Measurements from ENCODE around the gene WASF1. TPM values are rescaled to one million over a fixed set of nuclear protein-coding genes. Genes with fewer than 3 reads are reported as not detected.

The WASF1 gene
- polyA plus RNA-seq, 2 of the 4 experiments (the other 2 are of a cell fraction): 12.8 to 21.0 TPM

DNA sequence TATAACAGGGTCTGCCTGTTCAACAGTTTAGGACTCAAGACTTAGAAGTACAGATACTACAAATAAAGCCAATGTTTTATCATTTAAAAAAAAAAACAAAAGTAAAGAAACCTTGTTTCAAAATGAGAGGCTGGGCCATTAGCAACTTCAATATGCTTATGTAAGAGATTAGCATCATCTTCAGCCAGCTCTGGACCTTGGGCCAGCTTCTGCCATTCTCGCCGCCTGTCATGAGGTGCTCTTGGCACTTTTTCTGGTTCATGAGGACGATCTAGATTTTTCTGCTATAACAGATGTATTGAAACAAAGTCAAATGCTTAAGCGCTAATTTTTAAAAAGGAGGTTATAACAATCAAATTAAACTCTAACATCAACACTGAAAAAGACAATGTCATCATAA lies 74.2 kb downstream of the WASF1 start (continued):
- TF ChIP-seq, protein P1, sequence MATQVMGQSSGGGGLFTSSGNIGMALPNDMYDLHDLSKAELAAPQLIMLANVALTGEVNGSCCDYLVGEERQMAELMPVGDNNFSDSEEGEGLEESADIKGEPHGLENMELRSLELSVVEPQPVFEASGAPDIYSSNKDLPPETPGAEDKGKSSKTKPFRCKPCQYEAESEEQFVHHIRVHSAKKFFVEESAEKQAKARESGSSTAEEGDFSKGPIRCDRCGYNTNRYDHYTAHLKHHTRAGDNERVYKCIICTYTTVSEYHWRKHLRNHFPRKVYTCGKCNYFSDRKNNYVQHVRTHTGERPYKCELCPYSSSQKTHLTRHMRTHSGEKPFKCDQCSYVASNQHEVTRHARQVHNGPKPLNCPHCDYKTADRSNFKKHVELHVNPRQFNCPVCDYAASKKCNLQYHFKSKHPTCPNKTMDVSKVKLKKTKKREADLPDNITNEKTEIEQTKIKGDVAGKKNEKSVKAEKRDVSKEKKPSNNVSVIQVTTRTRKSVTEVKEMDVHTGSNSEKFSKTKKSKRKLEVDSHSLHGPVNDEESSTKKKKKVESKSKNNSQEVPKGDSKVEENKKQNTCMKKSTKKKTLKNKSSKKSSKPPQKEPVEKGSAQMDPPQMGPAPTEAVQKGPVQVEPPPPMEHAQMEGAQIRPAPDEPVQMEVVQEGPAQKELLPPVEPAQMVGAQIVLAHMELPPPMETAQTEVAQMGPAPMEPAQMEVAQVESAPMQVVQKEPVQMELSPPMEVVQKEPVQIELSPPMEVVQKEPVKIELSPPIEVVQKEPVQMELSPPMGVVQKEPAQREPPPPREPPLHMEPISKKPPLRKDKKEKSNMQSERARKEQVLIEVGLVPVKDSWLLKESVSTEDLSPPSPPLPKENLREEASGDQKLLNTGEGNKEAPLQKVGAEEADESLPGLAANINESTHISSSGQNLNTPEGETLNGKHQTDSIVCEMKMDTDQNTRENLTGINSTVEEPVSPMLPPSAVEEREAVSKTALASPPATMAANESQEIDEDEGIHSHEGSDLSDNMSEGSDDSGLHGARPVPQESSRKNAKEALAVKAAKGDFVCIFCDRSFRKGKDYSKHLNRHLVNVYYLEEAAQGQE (IDR thresholded peaks at IDR 0.05): no peak

DNA sequence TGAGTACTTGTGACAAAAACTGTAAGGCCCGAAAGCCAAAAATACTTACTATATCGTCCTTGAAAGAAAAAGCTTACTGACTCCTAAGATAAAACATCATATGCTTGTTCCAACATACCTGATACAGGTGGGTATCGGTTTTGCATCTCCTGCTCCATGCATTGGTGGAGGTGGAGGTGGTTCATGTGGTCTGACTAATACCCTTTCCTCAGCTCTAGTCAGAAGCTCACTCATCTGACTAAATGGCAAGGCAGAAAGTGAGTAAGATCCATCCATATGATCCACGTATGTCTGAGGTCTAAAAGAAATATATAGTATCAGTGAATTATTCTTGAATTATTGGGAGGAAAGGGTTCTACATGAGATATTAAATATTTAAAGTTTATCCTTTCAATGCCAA lies 76.2 kb downstream of the WASF1 start:
- H3K9me3 ChIP-seq: no peaks in the 10 kb centered on the region
- H3K4me1 ChIP-seq: no peaks in the 10 kb centered on the region
- no peak overlapping the region for H3K4me3 ChIP-seq
- DNase-seq (ENCODE audit: low read depth in 1 of 2, low spot score in 1 of 2) (no peak), ATAC-seq (no peak), FAIRE-seq (no peak)
- WGBS (ENCODE audit: missing lambda C conversion rate): 88% methylated on average over 4 of the region's 4 CpGs
- ChIA-PET POLR2A (no interaction called here), CTCF (interaction anchor here (1.3 kb wide), 1 partner anchor 64 kb away, joined by 7 read pairs; no protein-coding TSS in a partner anchor)
- H3K27ac ChIP-seq: no peak overlapping the region
- TF ChIP-seq ZNF302 (CRISPR knock-in tag; IDR thresholded peaks at IDR 0.05) (no peak), MAFK (IDR thresholded peaks at IDR 0.05; ENCODE audit: partially characterized antibody) (no peak), KDM5A (IDR thresholded peaks at IDR 0.05) (no peak), NPAS2 (CRISPR knock-in tag; IDR thresholded peaks at IDR 0.05; ENCODE audit: borderline replicate concordance) (no peak), HEYL (CRISPR knock-in tag; IDR thresholded peaks at IDR 0.05) (no peak), CHD4 (IDR thresholded peaks at IDR 0.05; ENCODE audit: borderline replicate concordance) (no peak), EHF (CRISPR knock-in tag; IDR thresholded peaks at IDR 0.05) (no peak), MAZ (IDR thresholded peaks at IDR 0.05; ENCODE audit: borderline replicate concordance, low read depth, low read length) (no peak), RAD21 (conservative IDR thresholded peaks at IDR 0.05 in 1 of 2, IDR thresholded peaks at IDR 0.05 in 1 of 2) (no peak), HDAC2 (IDR thresholded peaks at IDR 0.05) (no peak), PHF8 (IDR thresholded peaks at IDR 0.05; ENCODE audit: borderline replicate concordance, low read depth) (no peak), ZFP36 (IDR thresholded peaks at IDR 0.05; ENCODE audit: borderline replicate concordance, partially characterized antibody) (no peak)
- no peak overlapping the region for H3K4me2 ChIP-seq

DNA sequence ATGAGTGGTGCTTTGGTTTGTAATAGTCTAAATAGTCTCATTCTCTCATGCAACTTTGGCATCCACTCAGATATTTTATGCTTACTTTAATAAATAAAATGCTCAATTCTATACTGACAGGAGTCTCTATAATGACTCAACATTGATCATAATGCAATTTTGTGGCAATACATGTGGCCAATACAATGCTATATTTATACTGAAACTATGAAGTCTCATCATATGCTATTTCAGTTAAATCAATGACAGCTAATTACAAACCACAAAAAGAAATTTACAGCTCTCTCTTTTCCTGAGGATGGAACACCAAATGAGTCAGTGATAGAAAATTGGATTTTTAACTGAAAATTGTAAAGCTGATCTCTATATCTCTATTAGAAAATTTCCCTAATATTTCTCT lies 77.1 kb downstream of the WASF1 start:
- no peak for FAIRE-seq

More for the DNA sequence above, 77.1 kb downstream of the WASF1 start:
- Histone ChIP-seq H3K4me3 (no peak overlapping the region), H3K9me3 (no peaks in the 10 kb centered on the region), H3K4me2 (no peak overlapping the region), H3K27ac (no peak overlapping the region), H3K4me1 (no peaks in the 10 kb centered on the region)
- CTCF ChIA-PET: no interaction called here
- TF ChIP-seq CBX2 (IDR thresholded peaks at IDR 0.05; ENCODE audit: borderline replicate concordance, low read depth) (no peak), POLR2A (IDR thresholded peaks at IDR 0.05; ENCODE audit: low read length) (no peak), SREBF2 (IDR thresholded peaks at IDR 0.05) (no peak), PHF8 (IDR thresholded peaks at IDR 0.05; ENCODE audit: borderline replicate concordance, low read depth) (no peak), HOXB5 (CRISPR knock-in tag; IDR thresholded peaks at IDR 0.05) (no peak), MAFK (IDR thresholded peaks at IDR 0.05; ENCODE audit: partially characterized antibody) (no peak), HEYL (CRISPR knock-in tag; IDR thresholded peaks at IDR 0.05) (no peak), SMC3 (IDR thresholded peaks at IDR 0.05) (no peak)
- TF ChIP-seq, protein P2, sequence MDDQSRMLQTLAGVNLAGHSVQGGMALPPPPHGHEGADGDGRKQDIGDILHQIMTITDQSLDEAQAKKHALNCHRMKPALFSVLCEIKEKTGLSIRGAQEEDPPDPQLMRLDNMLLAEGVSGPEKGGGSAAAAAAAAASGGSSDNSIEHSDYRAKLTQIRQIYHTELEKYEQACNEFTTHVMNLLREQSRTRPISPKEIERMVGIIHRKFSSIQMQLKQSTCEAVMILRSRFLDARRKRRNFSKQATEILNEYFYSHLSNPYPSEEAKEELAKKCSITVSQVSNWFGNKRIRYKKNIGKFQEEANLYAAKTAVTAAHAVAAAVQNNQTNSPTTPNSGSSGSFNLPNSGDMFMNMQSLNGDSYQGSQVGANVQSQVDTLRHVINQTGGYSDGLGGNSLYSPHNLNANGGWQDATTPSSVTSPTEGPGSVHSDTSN (IDR thresholded peaks at IDR 0.05): no peak
- TF ChIP-seq, protein P1 (IDR thresholded peaks at IDR 0.05): no peak
- TF ChIP-seq, protein P3, sequence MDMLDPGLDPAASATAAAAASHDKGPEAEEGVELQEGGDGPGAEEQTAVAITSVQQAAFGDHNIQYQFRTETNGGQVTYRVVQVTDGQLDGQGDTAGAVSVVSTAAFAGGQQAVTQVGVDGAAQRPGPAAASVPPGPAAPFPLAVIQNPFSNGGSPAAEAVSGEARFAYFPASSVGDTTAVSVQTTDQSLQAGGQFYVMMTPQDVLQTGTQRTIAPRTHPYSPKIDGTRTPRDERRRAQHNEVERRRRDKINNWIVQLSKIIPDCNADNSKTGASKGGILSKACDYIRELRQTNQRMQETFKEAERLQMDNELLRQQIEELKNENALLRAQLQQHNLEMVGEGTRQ (IDR thresholded peaks at IDR 0.05): no peak
- POLR2A ChIA-PET: no interaction called here
- no peak for DNase-seq (ENCODE audit: low read depth in 1 of 2, low spot score in 1 of 2)
- no peak for ATAC-seq

Measured in A549 (cell line).